ENCODE results near the gene ERVMER34-1.

DNA sequence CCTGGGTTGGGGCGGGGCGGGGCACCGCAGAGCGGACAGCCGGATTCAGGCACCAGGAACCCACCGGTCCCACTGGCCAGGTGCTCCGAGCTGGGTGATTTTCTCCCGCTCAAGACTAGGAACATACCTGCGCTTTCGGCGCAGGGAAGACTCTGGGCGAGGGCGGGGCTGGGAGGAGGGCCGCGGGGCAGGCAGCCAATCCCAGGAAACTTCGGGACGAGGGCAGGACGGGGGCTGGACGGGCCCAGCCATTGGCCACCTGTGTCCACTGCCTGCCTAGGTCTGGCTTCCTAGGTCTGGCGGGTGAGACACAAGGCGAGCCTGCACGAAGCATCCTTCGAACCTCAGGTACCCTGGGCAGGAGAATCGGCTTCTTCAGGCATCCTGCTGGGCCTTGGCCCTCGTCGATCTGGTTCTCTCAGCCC, 274 bp upstream of the ERVMER34-1 start:
- TF ChIP-seq, protein P1, sequence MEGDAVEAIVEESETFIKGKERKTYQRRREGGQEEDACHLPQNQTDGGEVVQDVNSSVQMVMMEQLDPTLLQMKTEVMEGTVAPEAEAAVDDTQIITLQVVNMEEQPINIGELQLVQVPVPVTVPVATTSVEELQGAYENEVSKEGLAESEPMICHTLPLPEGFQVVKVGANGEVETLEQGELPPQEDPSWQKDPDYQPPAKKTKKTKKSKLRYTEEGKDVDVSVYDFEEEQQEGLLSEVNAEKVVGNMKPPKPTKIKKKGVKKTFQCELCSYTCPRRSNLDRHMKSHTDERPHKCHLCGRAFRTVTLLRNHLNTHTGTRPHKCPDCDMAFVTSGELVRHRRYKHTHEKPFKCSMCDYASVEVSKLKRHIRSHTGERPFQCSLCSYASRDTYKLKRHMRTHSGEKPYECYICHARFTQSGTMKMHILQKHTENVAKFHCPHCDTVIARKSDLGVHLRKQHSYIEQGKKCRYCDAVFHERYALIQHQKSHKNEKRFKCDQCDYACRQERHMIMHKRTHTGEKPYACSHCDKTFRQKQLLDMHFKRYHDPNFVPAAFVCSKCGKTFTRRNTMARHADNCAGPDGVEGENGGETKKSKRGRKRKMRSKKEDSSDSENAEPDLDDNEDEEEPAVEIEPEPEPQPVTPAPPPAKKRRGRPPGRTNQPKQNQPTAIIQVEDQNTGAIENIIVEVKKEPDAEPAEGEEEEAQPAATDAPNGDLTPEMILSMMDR (IDR thresholded peaks at IDR 0.05), result no peak
- TF ChIP-seq EP300 (IDR thresholded peaks at IDR 0.05), result no peak
- no peak for TF ChIP-seq POLR2A (IDR thresholded peaks at IDR 0.05)
- TF ChIP-seq POLR2AphosphoS5 (IDR thresholded peaks at IDR 0.05), result peak in 2 of 3 donors; percentile 5 to 16
